Naive B cell (primary cell): Measurements from ENCODE around the gene TADA1. TPM values are rescaled to one million over a fixed set of nuclear protein-coding genes. Genes with fewer than 3 reads are reported as not detected.

Experiments
- ATAC-seq, 2 donors: fragments of 150-1000 bp; cut with Tn5 transposase; 2 replicates each; pipeline ENCODE4 v1.10.0; 2021; ENCODE audit warnings: low read depth in 2 of 2, mild to moderate bottlenecking in 2 of 2, moderate library complexity in 2 of 2
- DNase-seq: peaks from one replicate; pipeline ENCODE4 v3.0.0; 2022
- H3K27ac Mint-ChIP-seq, 6 donors: one replicate each; pipeline ENCODE4 v1.8.0; 2020 to 2022; ENCODE audit warnings: mild to moderate bottlenecking in 6 of 6, mixed read lengths in 6 of 6, moderate library complexity in 5 of 6, inconsistent platforms in 2 of 6
- H3K27me3 Mint-ChIP-seq, 3 donors: one replicate each; pipeline ENCODE4 v1.8.0; 2021 to 2022; ENCODE audit warnings: mixed read lengths in 3 of 3, mild to moderate bottlenecking in 1 of 3
- H3K36me3 Mint-ChIP-seq, 2 donors: one replicate each; pipeline ENCODE4 v1.8.0; 2020 to 2022; ENCODE audit warnings: mixed read lengths in 2 of 2, inconsistent platforms in 1 of 2, mild to moderate bottlenecking in 1 of 2
- H3K4me1 Mint-ChIP-seq, 3 donors: one replicate each; pipeline ENCODE4 v1.8.0; 2020 to 2022; ENCODE audit warnings: mixed read lengths in 3 of 3, inconsistent platforms in 1 of 3, mild to moderate bottlenecking in 1 of 3, moderate library complexity in 1 of 3
- H3K4me3 Mint-ChIP-seq, 8 donors: one replicate each; pipeline ENCODE4 v1.8.0; 2020 to 2022; ENCODE audit warnings: mild to moderate bottlenecking in 8 of 8, mixed read lengths in 8 of 8, moderate library complexity in 8 of 8, inconsistent platforms in 2 of 8
- H3K9me3 Mint-ChIP-seq, 7 donors: one replicate each; pipeline ENCODE4 v1.8.0; 2020 to 2022; ENCODE audit warnings: mixed read lengths in 7 of 7, mild to moderate bottlenecking in 5 of 7, inconsistent platforms in 2 of 7, moderate library complexity in 1 of 7
- polyA plus RNA-seq, 6 donors: library from polyadenylated mRNA; unstranded; fragments of 300-500 nt; fragmentation: Illumina TruSeq; gene quantifications; one replicate each; pipeline ENCODE4 v1.2.3, GENCODE V29; 2021; ENCODE audit warnings: low read depth in 6 of 6

TADA1 gene
- polyA plus RNA-seq, result 10 to 100 TPM; 10.1 to 25.8 (median 14.3) TPM

- Mint-ChIP-seq H3K27me3 (peaks cover 0 to 4% (median 0%) of the 10 kb centered on the region in 3 donors), H3K4me3 (peak within 1 kb of the TSS; percentile 90 to 99 (median 97)), H3K4me1 (peaks cover 15 to 43% (median 20%) of the 10 kb centered on the region in 3 donors), H3K27ac (peak within 1 kb of the TSS; percentile 94 to 98 (median 97)), H3K36me3 (peaks cover 0 to 4% of the 10 kb centered on the region in 2 donors), H3K9me3 (peaks cover 0 to 4% (median 0%) of the 10 kb centered on the region in 7 donors)
- peak; percentile 98 for DNase-seq
- peak; percentile 85 to 89 for ATAC-seq
Measured at GRCh38 chr1:166875734-166876539, at the start of gene TADA1. TADA1 (minus strand) TSS chr1:166876264; CDS start chr1:166876233, 31 bp downstream.

DNA sequence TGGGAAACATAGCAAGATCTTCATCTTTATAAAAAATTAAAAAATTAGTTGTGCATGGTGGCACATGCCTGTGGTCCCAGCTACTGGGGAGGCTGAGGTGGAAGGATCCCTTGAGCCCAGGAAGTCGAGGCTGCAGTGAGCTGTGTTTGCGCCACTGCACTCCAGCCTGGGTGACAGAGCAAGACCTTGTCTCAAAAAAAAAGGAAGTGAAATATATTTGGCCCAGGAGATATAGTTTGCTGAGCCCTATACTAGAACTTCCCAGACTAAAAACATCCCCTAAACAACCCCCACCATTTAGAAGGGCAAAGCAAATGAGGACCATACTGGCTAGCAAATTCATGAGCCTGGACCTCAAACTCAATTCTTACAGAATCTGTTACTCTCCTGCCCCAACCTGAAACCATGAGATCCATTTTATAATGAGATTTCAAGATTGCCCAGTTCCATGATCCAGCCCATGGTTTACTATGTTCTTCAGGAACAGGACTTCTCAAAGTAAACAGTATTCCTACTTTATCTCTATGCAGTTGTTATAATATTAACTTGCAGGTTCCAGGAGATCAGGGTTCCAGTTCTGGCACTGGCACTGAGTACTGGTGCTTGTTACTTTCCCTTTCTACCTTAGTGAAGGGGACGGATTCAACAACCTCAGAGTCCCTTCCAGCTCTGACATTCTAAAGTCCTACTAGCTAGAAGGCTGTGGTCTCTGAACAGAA is 48.9 kb upstream of the TADA1 start:
- ATAC-seq (peak; percentile 97 to 98), DNase-seq (peak; percentile 68)
- peaks cover 24 to 43% (median 40%) of the 10 kb centered on the region in 3 donors for H3K4me1 Mint-ChIP-seq
- H3K27me3 Mint-ChIP-seq, result peaks cover 22 to 25% (median 24%) of the 10 kb centered on the region in 3 donors
- no peaks in the 10 kb centered on the region for H3K36me3 Mint-ChIP-seq
- peak overlapping the region in 6 of 8 donors; percentile 6 to 72 (median 28) for H3K4me3 Mint-ChIP-seq
- H3K9me3 Mint-ChIP-seq, result peaks cover 0 to 3% (median 0%) of the 10 kb centered on the region in 7 donors
- H3K27ac Mint-ChIP-seq, result peak overlapping the region in 5 of 6 donors; percentile 35 to 90 (median 44)

DNA sequence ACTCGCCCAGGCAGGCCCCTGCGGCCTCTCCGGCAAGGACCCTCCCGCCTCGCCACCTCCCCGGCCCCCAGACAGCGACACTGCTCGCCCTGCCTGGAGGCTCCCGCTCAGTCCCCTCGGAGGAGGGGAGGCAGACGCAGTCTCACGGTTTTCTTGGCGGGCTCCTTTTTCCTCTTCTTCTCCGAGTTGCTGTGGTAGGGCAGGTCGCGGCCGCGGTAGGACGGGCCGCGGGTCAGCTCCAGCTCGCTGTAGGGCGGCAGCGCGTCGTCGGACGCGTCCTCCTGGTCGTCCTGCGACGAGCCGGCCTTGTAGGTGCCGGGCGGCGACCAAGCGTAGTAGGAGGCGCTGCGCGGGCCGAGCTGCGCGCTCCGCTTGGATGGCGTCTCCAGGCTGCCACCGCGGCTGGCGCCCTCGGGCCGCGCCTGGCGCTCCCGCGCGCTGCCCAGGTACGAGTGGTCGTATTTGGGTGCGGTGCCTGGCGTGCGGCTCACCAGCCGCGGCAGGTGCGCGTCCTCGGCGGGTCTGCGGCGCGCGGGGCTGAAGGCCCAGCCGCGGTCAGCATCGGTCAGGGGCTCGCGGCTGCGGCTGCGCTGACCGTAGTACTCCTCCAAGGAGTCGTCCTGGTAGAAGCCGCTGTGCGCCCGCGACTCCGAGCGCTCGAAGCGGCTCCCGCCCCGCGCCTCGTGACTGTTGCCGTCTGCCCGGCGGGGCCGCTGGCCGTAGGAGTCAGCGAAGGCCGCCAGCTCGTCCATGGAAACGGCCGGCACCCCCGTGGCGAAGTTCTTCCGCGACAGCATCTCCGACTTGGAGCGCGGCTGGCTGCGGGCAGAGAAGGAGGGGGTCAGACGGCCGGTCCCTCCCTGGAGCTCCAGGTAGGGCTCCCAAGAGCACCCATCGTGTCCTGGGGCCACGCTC is 44.8 kb upstream of the TADA1 start:
- peaks cover 0 to 2% (median 0%) of the 10 kb centered on the region in 7 donors for H3K9me3 Mint-ChIP-seq
- peaks cover 40 to 50% (median 41%) of the 10 kb centered on the region in 3 donors for H3K27me3 Mint-ChIP-seq
- H3K27ac Mint-ChIP-seq, result no peak overlapping the region
- H3K4me1 Mint-ChIP-seq, result peaks cover 17 to 39% (median 37%) of the 10 kb centered on the region in 3 donors
- H3K36me3 Mint-ChIP-seq, result no peaks in the 10 kb centered on the region
- ATAC-seq, result peak; percentile 19 to 24
- no peak for DNase-seq
- H3K4me3 Mint-ChIP-seq, result peak overlapping the region; percentile 55 to 91 (median 73)

- H3K36me3 Mint-ChIP-seq, result no peaks in the 10 kb centered on the region
- peaks cover 40 to 50% (median 41%) of the 10 kb centered on the region in 3 donors for H3K27me3 Mint-ChIP-seq
- peaks cover 13 to 29% (median 19%) of the 10 kb centered on the region in 3 donors for H3K4me1 Mint-ChIP-seq
- H3K27ac Mint-ChIP-seq, result peak overlapping the region in 1 of 6 donors; percentile 24
- no peak for DNase-seq
- no peak overlapping the region for H3K4me3 Mint-ChIP-seq
- ATAC-seq, result no peak
- H3K9me3 Mint-ChIP-seq, result peaks cover 0 to 2% (median 0%) of the 10 kb centered on the region in 7 donors
Measured at GRCh38 chr1:166918956-166919316, 42.9 kb upstream of the TADA1 start.

- Mint-ChIP-seq H3K4me1 (peaks cover 12 to 27% (median 14%) of the 10 kb centered on the region in 3 donors), H3K27me3 (peaks cover 40 to 50% (median 41%) of the 10 kb centered on the region in 3 donors), H3K36me3 (no peaks in the 10 kb centered on the region), H3K4me3 (no peak overlapping the region), H3K9me3 (peaks cover 0 to 2% (median 0%) of the 10 kb centered on the region in 7 donors), H3K27ac (no peak overlapping the region)
- DNase-seq (no peak), ATAC-seq (no peak)
Measured at GRCh38 chr1:166918088-166918955, 42.3 kb upstream of the TADA1 start.

DNA sequence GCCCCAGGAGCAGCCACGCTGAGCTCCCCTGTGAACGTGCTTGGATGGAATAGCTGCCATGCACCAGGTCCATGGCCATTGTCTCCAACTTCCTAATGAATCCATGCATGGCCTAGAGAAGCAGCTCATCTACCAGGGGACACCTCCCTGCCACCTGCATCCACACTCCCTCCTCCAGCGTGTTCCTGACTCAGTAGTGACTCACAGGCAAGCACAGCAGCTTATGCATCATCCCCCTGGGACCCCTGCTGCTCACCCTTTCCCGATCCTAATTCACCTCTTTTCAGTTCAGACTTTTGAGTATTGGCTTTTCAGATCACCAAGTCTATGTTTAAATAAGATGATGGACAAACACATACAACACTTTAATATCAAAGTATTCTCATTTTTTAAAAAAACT is 39.9 kb upstream of the TADA1 start:
- H3K9me3 Mint-ChIP-seq, result peaks cover 0 to 16% (median 5%) of the 10 kb centered on the region in 7 donors
- no peak overlapping the region for H3K4me3 Mint-ChIP-seq
- peaks cover 3 to 8% (median 6%) of the 10 kb centered on the region in 3 donors for H3K4me1 Mint-ChIP-seq
- no peaks in the 10 kb centered on the region for H3K36me3 Mint-ChIP-seq
- H3K27ac Mint-ChIP-seq, result no peak overlapping the region
- peaks cover 27 to 40% (median 29%) of the 10 kb centered on the region in 3 donors for H3K27me3 Mint-ChIP-seq
- ATAC-seq (no peak), DNase-seq (no peak)

DNA sequence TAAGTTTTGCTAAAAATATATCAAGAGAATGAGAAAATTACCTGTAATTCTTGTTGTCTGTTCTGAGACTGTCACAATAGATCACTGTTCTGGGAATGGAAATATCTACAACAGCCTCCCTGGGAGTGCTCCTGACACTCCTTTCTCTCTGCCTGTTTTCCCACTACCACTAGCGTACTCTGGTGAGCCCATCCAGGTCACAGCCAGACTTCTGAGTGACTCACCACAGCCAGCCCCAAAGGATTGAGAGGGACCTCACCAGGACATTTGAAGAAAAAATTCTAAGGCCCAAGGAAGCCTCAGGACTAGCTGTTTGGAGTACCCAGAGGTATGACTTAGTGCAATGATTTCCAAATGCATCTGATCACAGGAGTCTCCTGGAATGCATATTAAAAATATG is 39.0 kb upstream of the TADA1 start:
- Mint-ChIP-seq H3K27ac (no peak overlapping the region), H3K9me3 (peaks cover 0 to 16% (median 6%) of the 10 kb centered on the region in 7 donors), H3K4me3 (no peak overlapping the region), H3K4me1 (peaks cover 0 to 7% (median 2%) of the 10 kb centered on the region in 3 donors), H3K27me3 (peaks cover 20 to 32% (median 27%) of the 10 kb centered on the region in 3 donors), H3K36me3 (no peaks in the 10 kb centered on the region)
- DNase-seq, result no peak
- ATAC-seq, result no peak

DNA sequence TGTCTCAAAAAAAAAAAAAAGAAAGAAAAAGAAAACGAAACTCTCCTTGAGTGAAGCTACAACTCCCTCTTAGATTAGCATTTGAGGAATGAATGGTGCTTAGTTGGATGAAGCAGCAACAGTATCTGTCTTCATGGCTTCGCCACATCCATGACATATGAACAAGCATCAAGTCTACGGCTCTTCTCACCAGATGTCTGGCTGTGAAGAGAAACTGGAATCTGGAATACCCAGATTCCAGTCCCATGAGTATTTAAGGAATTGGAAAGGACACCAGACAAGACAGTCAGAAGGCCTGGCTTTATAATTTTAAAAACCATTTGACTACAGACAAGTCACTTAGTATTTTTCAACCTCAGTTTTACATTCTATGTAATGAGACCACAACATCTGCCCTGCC is 38.0 kb upstream of the TADA1 start:
- Mint-ChIP-seq H3K9me3 (peaks cover 0 to 16% (median 6%) of the 10 kb centered on the region in 7 donors), H3K4me1 (peaks cover 0 to 6% (median 0%) of the 10 kb centered on the region in 3 donors), H3K4me3 (no peak overlapping the region), H3K27me3 (peaks cover 12 to 26% (median 17%) of the 10 kb centered on the region in 3 donors), H3K27ac (no peak overlapping the region), H3K36me3 (no peaks in the 10 kb centered on the region)
- ATAC-seq, result no peak
- no peak for DNase-seq

- peaks cover 4 to 6% (median 6%) of the 10 kb centered on the region in 3 donors for H3K4me1 Mint-ChIP-seq
Measured at GRCh38 chr1:166911624-166912023, 35.6 kb upstream of the TADA1 start.

GRCh38 chr1:166910396-166910994 is 34.4 kb upstream of the TADA1 start:
- H3K36me3 Mint-ChIP-seq, result no peaks in the 10 kb centered on the region
- H3K27me3 Mint-ChIP-seq, result peaks cover 4 to 13% (median 7%) of the 10 kb centered on the region in 3 donors
- peak; percentile 67 for DNase-seq
- H3K4me1 Mint-ChIP-seq, result peaks cover 4 to 6% (median 6%) of the 10 kb centered on the region in 3 donors
- H3K27ac Mint-ChIP-seq, result peak overlapping the region in 1 of 6 donors; percentile 59
- H3K4me3 Mint-ChIP-seq, result no peak overlapping the region
- peak; percentile 99 for ATAC-seq
- H3K9me3 Mint-ChIP-seq, result peaks cover 0 to 16% (median 6%) of the 10 kb centered on the region in 7 donors

More at GRCh38 chr1:166911624-166912023, 35.6 kb upstream of the TADA1 start:
- Mint-ChIP-seq H3K27me3 (peaks cover 3 to 6% (median 4%) of the 10 kb centered on the region in 3 donors), H3K36me3 (no peaks in the 10 kb centered on the region), H3K9me3 (peaks cover 0 to 16% (median 6%) of the 10 kb centered on the region in 7 donors), H3K27ac (no peak overlapping the region), H3K4me3 (no peak overlapping the region)
- DNase-seq (no peak), ATAC-seq (no peak)

DNA sequence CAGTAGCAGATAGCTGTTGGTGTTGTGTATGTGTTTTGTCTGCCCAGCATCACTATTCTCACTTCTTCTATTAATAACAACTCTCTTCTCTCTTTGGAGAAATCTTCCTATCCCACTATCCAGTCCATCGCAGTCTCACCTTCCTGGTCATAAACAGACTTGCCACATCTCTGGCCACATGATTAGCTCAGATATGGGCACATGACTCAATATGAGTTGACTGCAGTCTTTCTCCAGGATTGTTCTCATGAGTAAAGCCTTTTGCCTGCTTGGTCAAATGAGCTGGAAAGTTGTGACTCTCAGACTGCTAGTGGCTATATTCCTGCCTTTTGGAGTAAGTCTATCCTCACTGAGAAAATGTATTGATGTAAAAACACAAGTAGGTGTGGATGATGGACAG is 32.9 kb upstream of the TADA1 start:
- H3K4me3 Mint-ChIP-seq, result no peak overlapping the region
- H3K4me1 Mint-ChIP-seq, result peaks cover 4 to 11% (median 6%) of the 10 kb centered on the region in 3 donors
- H3K27me3 Mint-ChIP-seq, result peaks cover 4 to 13% (median 7%) of the 10 kb centered on the region in 3 donors
- no peak for DNase-seq
- peak overlapping the region in 1 of 6 donors; percentile 55 for H3K27ac Mint-ChIP-seq
- no peaks in the 10 kb centered on the region for H3K36me3 Mint-ChIP-seq
- no peak for ATAC-seq
- peaks cover 0 to 16% (median 6%) of the 10 kb centered on the region in 7 donors for H3K9me3 Mint-ChIP-seq
